Suprapubic skin (tissue), 4 donors: ENCODE measurements around the gene MYO9A.

Experiments
- CTCF ChIP-seq, 2 donors: fragments of 200-600 bp in 1 of 2; fragments of 450-650 bp in 1 of 2; sonication (generic) in 1 of 2; IDR thresholded peaks; one replicate each; pipeline ENCODE4 v1.5.1; 2016 to 2019; ENCODE audit warnings: antibody characterized with exemption in 2 of 2, mild to moderate bottlenecking in 1 of 2, moderate library complexity in 1 of 2
- EP300 ChIP-seq: sonication (generic); formaldehyde crosslinking; IDR thresholded peaks from one replicate; pipeline ENCODE4 v1.6.1; 2017; ENCODE audit warnings: antibody characterized with exemption
- POLR2A ChIP-seq, 2 donors: fragments of 450-650 bp; IDR thresholded peaks; one replicate each; pipeline ENCODE4 v1.6.1; 2017; ENCODE audit warnings: antibody characterized with exemption in 2 of 2, mild to moderate bottlenecking in 2 of 2, moderate library complexity in 2 of 2
- POLR2AphosphoS5 ChIP-seq, 3 donors: sonication (generic); formaldehyde crosslinking; IDR thresholded peaks; one replicate each; pipeline ENCODE4 v1.6.1; 2017; ENCODE audit warnings: antibody characterized with exemption in 3 of 3

- TF ChIP-seq CTCF (IDR thresholded peaks at IDR 0.05) (no peak), POLR2A (IDR thresholded peaks at IDR 0.05) (no peak), POLR2AphosphoS5 (IDR thresholded peaks at IDR 0.05) (no peak), EP300 (no peak)
These were observed 276.4 kb downstream of the MYO9A start for GRCh38 chr15:71841563-71841962.
